GM23338 (cell line): ENCODE results near the gene GSS. TPM values are rescaled to one million over a fixed set of nuclear protein-coding genes. Genes with fewer than 3 reads are reported as not detected.

ENCODE experiments used
- ATAC-seq: fragments of 200-7000 bp; cut with Tn5 transposase; 3 replicates; pipeline ENCODE4 v1.9.1; 2020
- DNase-seq: peaks from one replicate; pipeline ENCODE4 v3.0.0-alpha.2; 2015; ENCODE audit warnings: low spot score
- H2AFZ ChIP-seq: fragments of 200-600 bp; sonication (generic); 2 replicates; pipeline ENCODE4 v1.8.0; 2016; ENCODE audit warnings: antibody characterized with exemption, mild to moderate bottlenecking, moderate library complexity
- H3F3A ChIP-seq: fragments of 200-600 bp; sonication (generic); replicated peaks from 2 replicates; pipeline ENCODE4 v1.8.0; 2017; ENCODE audit warnings: antibody characterized with exemption, mixed run types, low read depth
- H3K27ac ChIP-seq: fragments of 200-600 bp; sonication (generic); 2 replicates; pipeline ENCODE4 v1.6.1; 2016; ENCODE audit warnings: low read depth
- H3K27me3 ChIP-seq: fragments of 200-600 bp; sonication (generic); 2 replicates; pipeline ENCODE4 v1.8.0; 2016; ENCODE audit warnings: mild to moderate bottlenecking, mixed run types, moderate library complexity; ENCODE audit not compliant: insufficient read depth
- H3K36me3 ChIP-seq: fragments of 200-600 bp; sonication (generic); 2 replicates; pipeline ENCODE4 v1.8.0; 2016; ENCODE audit warnings: mild to moderate bottlenecking; ENCODE audit not compliant: insufficient read depth
- H3K4me1 ChIP-seq: fragments of 200-600 bp; sonication (generic); 2 replicates; pipeline ENCODE4 v1.8.0; 2016; ENCODE audit warnings: mild to moderate bottlenecking, moderate library complexity; ENCODE audit not compliant: insufficient read depth
- H3K4me2 ChIP-seq: fragments of 200-600 bp; sonication (generic); 2 replicates; pipeline ENCODE4 v1.7.1; 2017; ENCODE audit warnings: mixed run types
- H3K4me3 ChIP-seq: fragments of 200-600 bp; sonication (generic); 2 replicates; pipeline ENCODE4 v1.6.1; 2016; ENCODE audit warnings: mixed run types
- H3K79me2 ChIP-seq: fragments of 200-600 bp; sonication (generic); replicated peaks from 2 replicates; pipeline ENCODE4 v1.8.0; 2017; ENCODE audit warnings: mild to moderate bottlenecking; ENCODE audit not compliant: insufficient read depth
- H3K9me2 ChIP-seq: fragments of 200-600 bp; sonication (generic); 2 replicates; pipeline ENCODE4 v1.8.0; 2017; ENCODE audit not compliant: insufficient read depth
- H4K20me1 ChIP-seq: fragments of 200-600 bp; sonication (generic); replicated peaks from 2 replicates; pipeline ENCODE4 v1.8.0; 2017; ENCODE audit warnings: mild to moderate bottlenecking; ENCODE audit not compliant: insufficient read depth
- H3K27ac Mint-ChIP-seq: 2 replicates; pipeline ENCODE4 v1.8.0; 2020; ENCODE audit warnings: inconsistent platforms, mild to moderate bottlenecking, moderate library complexity, mixed read lengths
- H3K27me3 Mint-ChIP-seq: 3 replicates; pipeline ENCODE4 v1.8.0; 2022; ENCODE audit warnings: low read depth, mild to moderate bottlenecking, moderate library complexity, mixed read lengths, inconsistent platforms; ENCODE audit not compliant: insufficient read depth, poor library complexity
- H3K36me3 Mint-ChIP-seq: 3 replicates; pipeline ENCODE4 v1.8.0; 2021; ENCODE audit warnings: low read depth, mild to moderate bottlenecking, inconsistent platforms, moderate library complexity, mixed read lengths
- H3K4me1 Mint-ChIP-seq: 3 replicates; pipeline ENCODE4 v1.8.0; 2020; ENCODE audit warnings: mild to moderate bottlenecking, inconsistent platforms, mixed read lengths
- H3K4me3 Mint-ChIP-seq: 3 replicates; pipeline ENCODE4 v1.8.0; 2021; ENCODE audit warnings: moderate library complexity, mild to moderate bottlenecking, inconsistent platforms, mixed read lengths
- H3K9me3 Mint-ChIP-seq: 3 replicates; pipeline ENCODE4 v1.8.0; 2020; ENCODE audit warnings: moderate library complexity, mild to moderate bottlenecking, inconsistent platforms, mixed read lengths
- CREB1 ChIP-seq: fragments of 250-450 bp; sonication (Bioruptor Pico); IDR thresholded peaks from 2 replicates; pipeline ENCODE4 v1.5.0; 2020; ENCODE audit warnings: low read depth, mild to moderate bottlenecking, moderate library complexity
- ETS1 ChIP-seq: IDR thresholded peaks from 2 replicates; pipeline ENCODE4 v1.6.1; 2016; ENCODE audit warnings: antibody characterized with exemption
- EZH2 ChIP-seq: fragments of 200-600 bp; sonication (generic); IDR thresholded peaks from one replicate; pipeline ENCODE4 v1.8.0; 2017; ENCODE audit warnings: antibody characterized with exemption, mild to moderate bottlenecking, low read depth; ENCODE audit not compliant: unreplicated experiment
- EZH2phosphoT487 ChIP-seq: fragments of 200-600 bp; sonication (generic); IDR thresholded peaks from one replicate; pipeline ENCODE4 v1.8.1; 2018; ENCODE audit warnings: antibody characterized with exemption; ENCODE audit not compliant: unreplicated experiment
- REST ChIP-seq: IDR thresholded peaks from one replicate; pipeline ENCODE4 v1.6.1; 2018; ENCODE audit warnings: antibody characterized with exemption; ENCODE audit not compliant: unreplicated experiment
- STAT1 ChIP-seq: IDR thresholded peaks from one replicate; pipeline ENCODE4 v1.6.1; 2016; ENCODE audit warnings: antibody characterized with exemption; ENCODE audit not compliant: unreplicated experiment
- ZNF331 ChIP-seq: fragments of 250-450 bp; sonication (Bioruptor Pico); IDR thresholded peaks from 2 replicates; pipeline ENCODE4 v1.5.0; 2020; ENCODE audit warnings: low read depth, mild to moderate bottlenecking, moderate library complexity
- polyA plus RNA-seq: library from polyadenylated mRNA; unstranded; fragments of >200 nt; fragmentation: Nextera tagmentation; extraction: Ambion mirVana; gene quantifications from 2 replicates; pipeline ENCODE4 v1.2.1, GENCODE V29; 2016
- total RNA-seq: library from RNA; depleted of rRNA; stranded (reverse); fragments of >200 nt; shearing (Covaris generic); gene quantifications from 2 replicates; pipeline ENCODE4 v1.2.3, GENCODE V29; 2014
- TF ChIP-seq, protein P1 (sequence below), 2 experiments: fragments of 200-600 bp in 1 of 2; sonication (generic) in 1 of 2; conservative IDR thresholded peaks; 2 replicates each; pipeline versions ENCODE4 v1.5.1 to v1.6.1; 2016 to 2017; ENCODE audit warnings: antibody characterized with exemption in 2 of 2, low read depth in 2 of 2, mild to moderate bottlenecking in 2 of 2, moderate library complexity in 1 of 2

Gene GSS
- total and polyA plus RNA-seq, 2 experiments from 2014 or later = 34.0 to 63.3 TPM

DNA sequence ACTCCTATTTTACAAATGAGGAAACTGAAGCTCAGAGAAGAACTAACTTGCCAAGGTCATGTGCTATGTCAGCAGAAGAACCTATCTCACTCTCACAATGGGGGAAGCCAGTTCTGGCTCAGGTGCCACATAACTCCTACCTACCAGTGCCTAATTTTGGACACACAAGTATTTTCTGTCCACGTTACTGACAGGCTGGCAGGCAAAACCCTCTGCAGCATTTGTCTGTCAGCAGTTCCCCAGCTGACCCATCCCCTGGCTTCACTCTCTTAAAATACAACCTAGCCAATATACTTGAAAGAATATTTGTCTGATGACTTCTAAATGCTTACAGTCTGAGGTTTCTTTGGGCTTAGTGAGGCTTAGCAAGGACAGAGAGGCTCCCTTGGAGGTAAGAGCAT lies 15.5 kb downstream of the GSS start:
- Histone ChIP-seq H3K79me2 (no peaks in the 10 kb centered on the region), H3K4me3 (no peak overlapping the region), H3K36me3 (peaks cover 7% of the 10 kb centered on the region; the same call in 1 of the 2 replicates), H3K27ac (no peak overlapping the region), H3K4me2 (no peak overlapping the region), H4K20me1 (peaks cover 4% of the 10 kb centered on the region; the same call in 1 of the 2 replicates), H2AFZ (no peak overlapping the region), H3F3A (no peaks in the 10 kb centered on the region), H3K27me3 (no peaks in the 10 kb centered on the region), H3K4me1 (no peaks in the 10 kb centered on the region), H3K9me2 (no peaks in the 10 kb centered on the region)
- Mint-ChIP-seq H3K4me1 (no peaks in the 10 kb centered on the region), H3K4me3 (no peak overlapping the region), H3K27ac (no peak overlapping the region), H3K9me3 (no peaks in the 10 kb centered on the region), H3K27me3 (no peaks in the 10 kb centered on the region), H3K36me3 (peaks cover 27% of the 10 kb centered on the region)
- no peak for DNase-seq
- ATAC-seq = no peak
- TF ChIP-seq, protein P1, sequence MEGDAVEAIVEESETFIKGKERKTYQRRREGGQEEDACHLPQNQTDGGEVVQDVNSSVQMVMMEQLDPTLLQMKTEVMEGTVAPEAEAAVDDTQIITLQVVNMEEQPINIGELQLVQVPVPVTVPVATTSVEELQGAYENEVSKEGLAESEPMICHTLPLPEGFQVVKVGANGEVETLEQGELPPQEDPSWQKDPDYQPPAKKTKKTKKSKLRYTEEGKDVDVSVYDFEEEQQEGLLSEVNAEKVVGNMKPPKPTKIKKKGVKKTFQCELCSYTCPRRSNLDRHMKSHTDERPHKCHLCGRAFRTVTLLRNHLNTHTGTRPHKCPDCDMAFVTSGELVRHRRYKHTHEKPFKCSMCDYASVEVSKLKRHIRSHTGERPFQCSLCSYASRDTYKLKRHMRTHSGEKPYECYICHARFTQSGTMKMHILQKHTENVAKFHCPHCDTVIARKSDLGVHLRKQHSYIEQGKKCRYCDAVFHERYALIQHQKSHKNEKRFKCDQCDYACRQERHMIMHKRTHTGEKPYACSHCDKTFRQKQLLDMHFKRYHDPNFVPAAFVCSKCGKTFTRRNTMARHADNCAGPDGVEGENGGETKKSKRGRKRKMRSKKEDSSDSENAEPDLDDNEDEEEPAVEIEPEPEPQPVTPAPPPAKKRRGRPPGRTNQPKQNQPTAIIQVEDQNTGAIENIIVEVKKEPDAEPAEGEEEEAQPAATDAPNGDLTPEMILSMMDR (conservative IDR thresholded peaks at IDR 0.05; ENCODE audit: low read depth in 2 of 2) = no peak
- TF ChIP-seq REST (no peak), CREB1 (CRISPR knock-in tag) (no peak)

DNA sequence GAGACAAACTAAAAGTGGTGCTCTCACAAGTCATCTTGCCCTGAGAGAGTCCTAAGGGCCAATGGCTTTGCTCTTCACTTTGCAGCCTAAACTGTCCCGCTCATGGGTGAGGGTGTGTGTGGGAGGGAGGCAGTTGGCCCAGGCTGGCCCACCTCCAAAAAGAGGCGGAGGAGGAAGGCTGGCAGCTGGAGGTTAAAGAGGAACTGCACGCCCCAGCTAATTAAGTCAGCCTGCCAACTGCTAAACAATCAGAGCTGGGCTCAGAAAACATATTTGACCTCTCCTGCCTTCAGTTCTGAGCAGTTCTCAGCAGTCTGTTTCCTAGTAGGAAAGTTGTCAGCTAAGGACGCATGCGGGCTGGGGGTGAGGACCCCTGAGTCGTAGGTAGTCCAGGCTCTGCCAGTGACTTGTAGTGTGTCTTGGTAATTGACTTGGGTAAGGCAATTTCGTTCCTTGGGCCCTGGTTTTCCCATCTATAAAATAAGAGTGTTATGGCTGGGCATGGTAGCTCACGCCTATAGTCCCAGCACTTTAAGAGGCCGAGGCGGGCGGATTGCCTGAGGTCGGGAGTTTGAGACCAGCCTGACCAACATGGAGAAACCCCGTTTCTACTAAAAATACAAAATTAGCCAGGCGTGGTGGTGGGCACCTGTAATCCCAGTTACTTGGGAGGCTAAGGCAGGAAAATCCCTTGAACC lies 17.0 kb downstream of the GSS start:
- no peaks in the 10 kb centered on the region; the same call in 1 of the 2 replicates for H4K20me1 ChIP-seq
- TF ChIP-seq ZNF331 = no peak
- TF ChIP-seq, protein P1 (conservative IDR thresholded peaks at IDR 0.05; ENCODE audit: low read depth in 2 of 2) = no peak
- no peak for TF ChIP-seq CREB1 (CRISPR knock-in tag)
- no peak for TF ChIP-seq EZH2phosphoT487
- no peak for TF ChIP-seq EZH2
- TF ChIP-seq STAT1 = no peak
- no peak for TF ChIP-seq ETS1
- TF ChIP-seq REST = no peak
- no peaks in the 10 kb centered on the region for H3K27me3 ChIP-seq
- H3K4me3 ChIP-seq = no peak overlapping the region
- H3K36me3 ChIP-seq = peaks cover 7% of the 10 kb centered on the region; the same call in 1 of the 2 replicates
- Mint-ChIP-seq H3K36me3 (peaks cover 22% of the 10 kb centered on the region), H3K4me1 (no peaks in the 10 kb centered on the region), H3K9me3 (no peaks in the 10 kb centered on the region), H3K4me3 (no peak overlapping the region), H3K27ac (no peak overlapping the region), H3K27me3 (no peaks in the 10 kb centered on the region)
- no peaks in the 10 kb centered on the region for H3K9me2 ChIP-seq
- ATAC-seq (no peak), DNase-seq (no peak)
- H3K4me1 ChIP-seq = no peaks in the 10 kb centered on the region
- no peak overlapping the region for H2AFZ ChIP-seq
- H3K27ac ChIP-seq = no peak overlapping the region
- no peaks in the 10 kb centered on the region for H3K79me2 ChIP-seq
- no peaks in the 10 kb centered on the region for H3F3A ChIP-seq
- no peak overlapping the region for H3K4me2 ChIP-seq
